Raji (cell line): ENCODE data around the gene GTF2F2.

Source experiments
- POLR2A ChIP-seq: IDR thresholded peaks from 2 replicates; pipeline ENCODE4 v1.6.1; 2011; ENCODE audit warnings: low read depth, low read length, control low read depth; ENCODE audit not compliant: insufficient read depth

Gene GTF2F2

GRCh38 chr13:45119991-45120864 lies at the start of gene GTF2F2:
Gene GTF2F2 (plus strand): TSS chr13:45120510. CDS start chr13:45120656, 146 bp downstream.
- TF ChIP-seq POLR2A: peak; percentile 89

GRCh38 chr13:45073809-45074208 lies 46.5 kb upstream of the GTF2F2 start:
- TF ChIP-seq POLR2A: no peak

- TF ChIP-seq POLR2A: no peak
These were observed 45.6 kb upstream of the GTF2F2 start for GRCh38 chr13:45074721-45075120.

GRCh38 chr13:45078003-45078402 lies 42.3 kb upstream of the GTF2F2 start:
- no peak for TF ChIP-seq POLR2A

GRCh38 chr13:45082964-45083363 lies 37.3 kb upstream of the GTF2F2 start:
- TF ChIP-seq POLR2A: no peak

- no peak for TF ChIP-seq POLR2A
These were observed 35.8 kb upstream of the GTF2F2 start for GRCh38 chr13:45084515-45084914.

- TF ChIP-seq POLR2A: no peak
These were observed 33.8 kb upstream of the GTF2F2 start for GRCh38 chr13:45086484-45086883.

GRCh38 chr13:45092663-45093062 lies 27.6 kb upstream of the GTF2F2 start:
- no peak for TF ChIP-seq POLR2A

GRCh38 chr13:45100573-45101262 lies 19.6 kb upstream of the GTF2F2 start:
- no peak for TF ChIP-seq POLR2A

GRCh38 chr13:45101327-45102018 lies 18.8 kb upstream of the GTF2F2 start:
- TF ChIP-seq POLR2A: no peak

GRCh38 chr13:45102136-45102507 lies 18.2 kb upstream of the GTF2F2 start:
- TF ChIP-seq POLR2A: no peak

- no peak for TF ChIP-seq POLR2A
These were observed 16.9 kb upstream of the GTF2F2 start for GRCh38 chr13:45103449-45103848.

- TF ChIP-seq POLR2A: no peak
These were observed 16.0 kb upstream of the GTF2F2 start for GRCh38 chr13:45104261-45104660.

- no peak for TF ChIP-seq POLR2A
These were observed 14.4 kb upstream of the GTF2F2 start for GRCh38 chr13:45105895-45106294.

- no peak for TF ChIP-seq POLR2A
These were observed 12.8 kb upstream of the GTF2F2 start for GRCh38 chr13:45107539-45107938.

- peak; percentile 51 for TF ChIP-seq POLR2A
These were observed 11.6 kb upstream of the GTF2F2 start for GRCh38 chr13:45108716-45109101.
